Astrocyte (in vitro differentiated cells and primary cell): ENCODE measurements around the gene ZNF681. TPM values are rescaled to one million over a fixed set of nuclear protein-coding genes. Genes with fewer than 3 reads are reported as not detected.

Experiments
- DNase-seq: peaks from one replicate; pipeline ENCODE4 v3.0.0-alpha.2; 2010; ENCODE audit warnings: low read depth
- FAIRE-seq: peaks from 2 replicates; lab custom pipeline; 2011; peaks lifted over from hg19 to GRCh38; lab: Jason Lieb, UNC
- H2AFZ ChIP-seq: 2 replicates; pipeline ENCODE4 v1.6.0; 2012; ENCODE audit warnings: low read depth, low read length, inconsistent platforms
- H3K27ac ChIP-seq: 2 replicates; pipeline ENCODE4 v1.5.1; 2011; ENCODE audit warnings: low read depth, low read length, inconsistent platforms
- H3K27me3 ChIP-seq: 2 replicates; pipeline ENCODE4 v1.6.0; 2011; ENCODE audit warnings: low read length, inconsistent platforms; ENCODE audit not compliant: insufficient read depth
- H3K36me3 ChIP-seq: 2 replicates; pipeline ENCODE4 v1.5.1; 2011; ENCODE audit warnings: low read length, inconsistent platforms; ENCODE audit not compliant: insufficient read depth
- H3K4me1 ChIP-seq: 2 replicates; pipeline ENCODE4 v1.5.1; 2011; ENCODE audit warnings: low read length, inconsistent platforms; ENCODE audit not compliant: insufficient read depth
- H3K4me2 ChIP-seq: 2 replicates; pipeline ENCODE4 v1.6.0; 2012; ENCODE audit warnings: low read length, inconsistent platforms
- H3K4me3 ChIP-seq: 2 replicates; pipeline ENCODE4 v1.5.1; 2011; ENCODE audit warnings: low read depth, mild to moderate bottlenecking, low read length, inconsistent platforms; ENCODE audit not compliant: insufficient read depth
- H3K79me2 ChIP-seq: 2 replicates; pipeline ENCODE4 v1.6.0; 2012; ENCODE audit warnings: mild to moderate bottlenecking, low read length, inconsistent platforms; ENCODE audit not compliant: insufficient read depth
- H3K9ac ChIP-seq: 2 replicates; pipeline ENCODE4 v1.6.0; 2012; ENCODE audit warnings: mild to moderate bottlenecking, low read length, inconsistent platforms
- H3K9me3 ChIP-seq: 2 replicates; pipeline ENCODE4 v1.5.1; 2012; ENCODE audit warnings: low read depth, mild to moderate bottlenecking, low read length, inconsistent platforms; ENCODE audit not compliant: insufficient read depth
- H4K20me1 ChIP-seq: 2 replicates; pipeline ENCODE4 v1.6.0; 2012; ENCODE audit warnings: low read length, inconsistent platforms; ENCODE audit not compliant: insufficient read depth
- H3K27ac Mint-ChIP-seq: one replicate; pipeline ENCODE4 v1.8.0; 2021; ENCODE audit warnings: mild to moderate bottlenecking, mixed read lengths; ENCODE audit not compliant: unreplicated experiment
- H3K27me3 Mint-ChIP-seq: one replicate; pipeline ENCODE4 v1.8.0; 2021; ENCODE audit warnings: low read depth, mixed read lengths; ENCODE audit not compliant: unreplicated experiment
- H3K36me3 Mint-ChIP-seq: one replicate; pipeline ENCODE4 v1.8.0; 2021; ENCODE audit warnings: low read depth, mixed read lengths; ENCODE audit not compliant: unreplicated experiment
- H3K4me1 Mint-ChIP-seq: one replicate; pipeline ENCODE4 v1.8.0; 2021; ENCODE audit warnings: low read depth, mixed read lengths; ENCODE audit not compliant: unreplicated experiment
- H3K4me3 Mint-ChIP-seq: one replicate; pipeline ENCODE4 v1.8.0; 2021; ENCODE audit warnings: mild to moderate bottlenecking, moderate library complexity, mixed read lengths; ENCODE audit not compliant: unreplicated experiment
- H3K9me3 Mint-ChIP-seq: one replicate; pipeline ENCODE4 v1.8.0; 2021; ENCODE audit warnings: mild to moderate bottlenecking, mixed read lengths; ENCODE audit not compliant: unreplicated experiment
- CTCF ChIP-seq: IDR thresholded peaks from 2 replicates; pipeline ENCODE4 v1.5.1; 2011; ENCODE audit warnings: low read depth, mild to moderate bottlenecking, inconsistent platforms, low read length, moderate library complexity; ENCODE audit not compliant: insufficient read depth
- EZH2 ChIP-seq: IDR thresholded peaks from 2 replicates; pipeline ENCODE4 v1.6.1; 2012; ENCODE audit warnings: mild to moderate bottlenecking, low read length, inconsistent platforms; ENCODE audit not compliant: insufficient read depth
- total RNA-seq: library from RNA; stranded (reverse); gene quantifications from 2 replicates; pipeline ENCODE4 v1.2.1, GENCODE V29; 2021

Gene ZNF681
- total RNA-seq, 1 donor from 2014 or later, result 3.1 TPM

GRCh38 chr19:23771316-23771715 is 12.6 kb upstream of the ZNF681 start:
- H3K9me3 ChIP-seq, result no peaks in the 10 kb centered on the region
- H4K20me1 ChIP-seq, result no peaks in the 10 kb centered on the region
- Mint-ChIP-seq H3K4me1 (peaks cover 2% of the 10 kb centered on the region), H3K36me3 (peaks cover under 1% of the 10 kb centered on the region), H3K4me3 (no peak overlapping the region), H3K27me3 (no peaks in the 10 kb centered on the region), H3K9me3 (no peaks in the 10 kb centered on the region), H3K27ac (no peak overlapping the region)
- TF ChIP-seq EZH2, result no peak
- TF ChIP-seq CTCF, result no peak
- H2AFZ ChIP-seq, result no peak overlapping the region
- no peaks in the 10 kb centered on the region for H3K27me3 ChIP-seq
- no peak overlapping the region for H3K27ac ChIP-seq
- H3K4me1 ChIP-seq, result no peaks in the 10 kb centered on the region
- no peak overlapping the region for H3K4me2 ChIP-seq
- H3K9ac ChIP-seq, result no peak overlapping the region
- FAIRE-seq (no peak), DNase-seq (no peak)
- H3K36me3 ChIP-seq, result no peaks in the 10 kb centered on the region
- H3K4me3 ChIP-seq, result no peak overlapping the region
- H3K79me2 ChIP-seq, result no peaks in the 10 kb centered on the region

- H3K4me2 ChIP-seq, result no peak overlapping the region
- no peak overlapping the region for H2AFZ ChIP-seq
- no peaks in the 10 kb centered on the region for H3K27me3 ChIP-seq
- Mint-ChIP-seq H3K9me3 (no peaks in the 10 kb centered on the region), H3K4me3 (no peak overlapping the region), H3K4me1 (peaks cover 2% of the 10 kb centered on the region), H3K27me3 (no peaks in the 10 kb centered on the region), H3K36me3 (no peaks in the 10 kb centered on the region), H3K27ac (no peak overlapping the region)
- H3K27ac ChIP-seq, result no peak overlapping the region
- no peaks in the 10 kb centered on the region for H3K79me2 ChIP-seq
- TF ChIP-seq CTCF (no peak), EZH2 (no peak)
- no peaks in the 10 kb centered on the region for H3K36me3 ChIP-seq
- H3K9me3 ChIP-seq, result no peaks in the 10 kb centered on the region
- H4K20me1 ChIP-seq, result no peaks in the 10 kb centered on the region
- FAIRE-seq (no peak), DNase-seq (no peak)
- H3K9ac ChIP-seq, result no peak overlapping the region
- H3K4me3 ChIP-seq, result no peak overlapping the region
- H3K4me1 ChIP-seq, result no peaks in the 10 kb centered on the region
Measured at GRCh38 chr19:23770672-23771250, 12.1 kb upstream of the ZNF681 start.

- no peaks in the 10 kb centered on the region for H4K20me1 ChIP-seq
- Mint-ChIP-seq H3K27me3 (no peaks in the 10 kb centered on the region), H3K4me1 (peaks cover 2% of the 10 kb centered on the region), H3K36me3 (no peaks in the 10 kb centered on the region), H3K4me3 (no peak overlapping the region), H3K9me3 (no peaks in the 10 kb centered on the region), H3K27ac (no peak overlapping the region)
- H3K4me1 ChIP-seq, result no peaks in the 10 kb centered on the region
- no peak overlapping the region for H3K9ac ChIP-seq
- FAIRE-seq (no peak), DNase-seq (no peak)
- no peak overlapping the region for H3K4me3 ChIP-seq
- H3K9me3 ChIP-seq, result no peaks in the 10 kb centered on the region
- no peak overlapping the region for H3K27ac ChIP-seq
- no peak overlapping the region for H3K4me2 ChIP-seq
- no peak overlapping the region for H2AFZ ChIP-seq
- no peaks in the 10 kb centered on the region for H3K27me3 ChIP-seq
- no peaks in the 10 kb centered on the region for H3K36me3 ChIP-seq
- no peak for TF ChIP-seq EZH2
- no peak for TF ChIP-seq CTCF
- no peaks in the 10 kb centered on the region for H3K79me2 ChIP-seq
Measured at GRCh38 chr19:23769691-23770468, 11.2 kb upstream of the ZNF681 start.
